ENCODE results near the gene VPS51. TPM values are rescaled to one million over a fixed set of nuclear protein-coding genes. Genes with fewer than 3 reads are reported as not detected.

Gene VPS51
- total and polyA plus RNA-seq, 10 of the 15 experiments (the other 5 are each of a cell fraction or from before 2014, with no cell fraction given): 1.5 to 279 (median 53.2) TPM

GRCh38 chr11:65117206-65118096 lies 21.4 kb downstream of the VPS51 start, which contains the start of gene ZNHIT2 (continued):
- TF ChIP-seq BHLHE40 (IDR thresholded peaks at IDR 0.05; ENCODE audit: borderline replicate concordance in 1 of 2, low read depth in 2 of 2, low read length in 1 of 2) (peak in 1 of 2 experiments; percentile 42; a peak in 1 of 4 replicates), PRDM15 (CRISPR knock-in tag; IDR thresholded peaks at IDR 0.05) (no peak), MXI1 (IDR thresholded peaks at IDR 0.05; ENCODE audit: low read depth, low read length) (peak; percentile 97), NFIC (IDR thresholded peaks at IDR 0.05; ENCODE audit: low read depth, low read length) (no peak), HSF1 (IDR thresholded peaks at IDR 0.05; ENCODE audit: low read depth, low read length) (no peak), BRCA1 (IDR thresholded peaks at IDR 0.05; ENCODE audit: low read depth, low read length) (no peak), ZBED1 (IDR thresholded peaks at IDR 0.05; ENCODE audit: borderline replicate concordance) (0 out of 2 replicates have a peak, but pooled peaks have one; percentile 83), ZNF384 (IDR thresholded peaks at IDR 0.05; ENCODE audit: borderline replicate concordance, low read depth, low read length) (no peak; the same call in 1 of the 2 replicates), HDGF (IDR thresholded peaks at IDR 0.05) (peak; percentile 73; the same call in 1 of the 2 replicates), EED (IDR thresholded peaks at IDR 0.05; ENCODE audit: low read depth) (no peak), SREBF1 (IDR thresholded peaks at IDR 0.05; ENCODE audit: low read length) (peak; percentile 87), CUX1 (IDR thresholded peaks at IDR 0.05; ENCODE audit: insufficient replicate concordance, low read depth, low read length) (no peak), MYB (IDR thresholded peaks at IDR 0.05; ENCODE audit: borderline replicate concordance, low read depth, low read length) (no peak), BCLAF1 (IDR thresholded peaks at IDR 0.05) (no peak), RELA (IDR thresholded peaks at IDR 0.05; ENCODE audit: borderline replicate concordance, partially characterized antibody) (peak; percentile 12)

All from GM12878 (cell line).